Esophagus (tissue), 2 donors: ENCODE measurements around the gene JARID2. TPM values are rescaled to one million over a fixed set of nuclear protein-coding genes. Genes with fewer than 3 reads are reported as not detected.

Source experiments
- H3K27ac ChIP-seq, 2 donors: one replicate each; pipeline ENCODE4 v1.5.1; 2013; ENCODE audit warnings: low read depth in 2 of 2, mild to moderate bottlenecking in 2 of 2, inconsistent platforms in 1 of 2, low read length in 1 of 2, moderate library complexity in 1 of 2
- H3K27me3 ChIP-seq, 2 donors: one replicate each; pipeline ENCODE4 v1.6.1; 2013; ENCODE audit warnings: low read length in 2 of 2, control low read depth in 1 of 2, mild to moderate bottlenecking in 1 of 2; ENCODE audit not compliant: insufficient read depth in 2 of 2, control insufficient read depth in 1 of 2
- H3K36me3 ChIP-seq, 2 donors: one replicate each; pipeline ENCODE4 v1.6.1; 2013; ENCODE audit warnings: low read length in 1 of 2; ENCODE audit not compliant: control insufficient read depth in 2 of 2, insufficient read depth in 2 of 2
- H3K4me1 ChIP-seq, 2 donors: one replicate each; pipeline ENCODE4 v1.6.1; 2013; ENCODE audit warnings: low read length in 1 of 2; ENCODE audit not compliant: control insufficient read depth in 2 of 2, insufficient read depth in 2 of 2
- H3K4me3 ChIP-seq, 2 donors: one replicate each; pipeline ENCODE4 v1.5.1; 2013; ENCODE audit warnings: low read length in 2 of 2, mild to moderate bottlenecking in 2 of 2, low read depth in 1 of 2, moderate library complexity in 1 of 2
- H3K9me3 ChIP-seq, 2 donors: one replicate each; pipeline ENCODE4 v1.6.1; 2013; ENCODE audit warnings: mild to moderate bottlenecking in 2 of 2, low read depth in 1 of 2, low read length in 1 of 2, moderate library complexity in 1 of 2; ENCODE audit not compliant: control insufficient read depth in 2 of 2, insufficient read depth in 1 of 2
- WGBS, 2 donors: extraction: QIAGEN DNeasy Blood & Tissue Kit; methylation state at CpG; one replicate each; pipeline ENCODE4 v1.1.7; 2013; 5-methylcytosine and 5-hydroxymethylcytosine counted together
- polyA plus RNA-seq, 2 donors: library from polyadenylated mRNA; stranded (reverse); fragments of 200-250 nt; gene quantifications; one replicate each; pipeline ENCODE4 v1.2.3, GENCODE V29; 2013
- donor health status: healthy with polysubstance abuse.
- donor health status: Bipolar disorder and iron deficiency.

The JARID2 gene
- polyA plus RNA-seq, 2 donors: 7.9 to 8.3 TPM

DNA sequence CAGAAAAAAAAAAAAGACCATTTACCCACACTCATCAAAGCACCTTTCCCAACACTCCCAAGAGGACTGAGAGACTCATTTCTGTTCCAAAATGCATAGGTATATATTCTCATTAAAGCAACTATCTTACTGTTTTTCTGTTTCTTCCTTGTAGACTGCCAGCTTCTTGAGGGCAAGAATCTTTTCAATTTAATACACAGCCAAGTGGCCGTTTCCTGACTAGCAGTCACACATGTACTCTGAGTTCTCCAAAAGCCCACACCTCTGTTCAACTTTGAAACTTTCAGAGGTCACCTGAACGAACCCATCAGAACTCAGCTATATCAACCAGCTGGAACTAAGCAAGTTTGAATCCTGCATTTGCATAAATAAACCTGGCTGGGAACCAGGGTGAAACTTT is 324.3 kb downstream of the JARID2 start:
- no peaks in the 10 kb centered on the region for H3K36me3 ChIP-seq
- H3K4me1 ChIP-seq: no peaks in the 10 kb centered on the region
- no peaks in the 10 kb centered on the region for H3K27me3 ChIP-seq
- no peak overlapping the region for H3K4me3 ChIP-seq
- H3K27ac ChIP-seq: no peak overlapping the region
- H3K9me3 ChIP-seq: no peaks in the 10 kb centered on the region
- WGBS, 2 donors: 95% methylated on average over 2 of the region's 2 CpGs
